ENCODE measurements around the gene RAB23. TPM values are rescaled to one million over a fixed set of nuclear protein-coding genes. Genes with fewer than 3 reads are reported as not detected.

RAB23 gene
- total RNA-seq, 4 donors from 2014 or later: 3.0 to 18.2 (median 5.0) TPM

DNA sequence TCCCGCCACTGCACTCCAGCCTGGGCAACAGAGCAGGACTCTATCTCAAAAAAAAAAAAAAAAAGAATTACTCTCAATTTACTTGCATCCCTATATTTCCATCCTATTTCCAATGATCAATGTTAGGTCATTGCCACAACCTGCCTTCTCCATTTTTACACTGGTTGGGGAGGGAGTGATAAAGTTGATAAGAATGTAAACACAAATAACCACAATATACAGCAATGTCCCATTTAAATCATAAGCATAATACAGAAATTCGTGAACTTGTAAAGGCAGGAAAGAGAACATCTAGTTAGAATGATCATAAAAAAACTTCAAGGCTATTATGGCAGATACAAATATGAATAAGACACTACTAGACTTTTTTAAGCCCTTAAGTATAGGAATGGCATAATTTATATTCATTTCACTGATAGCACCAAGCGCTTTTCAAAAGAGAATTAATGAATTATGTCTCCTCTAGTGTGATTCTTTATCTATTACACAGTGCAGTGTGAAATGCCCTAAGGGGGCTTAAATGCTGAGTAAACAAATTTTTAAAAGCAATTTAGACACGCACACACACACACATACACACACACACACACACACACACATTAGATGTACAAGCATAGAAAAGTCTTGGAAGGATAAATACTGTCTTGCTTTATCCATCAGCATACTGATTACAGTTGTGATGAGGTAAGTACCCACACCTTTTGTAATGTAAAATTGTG lies 33.5 kb upstream of the RAB23 start:
- H3K4me3 ChIP-seq: no peak overlapping the region
- TF ChIP-seq POLR2A (IDR thresholded peaks at IDR 0.05): no peak
- TF ChIP-seq, protein P1, sequence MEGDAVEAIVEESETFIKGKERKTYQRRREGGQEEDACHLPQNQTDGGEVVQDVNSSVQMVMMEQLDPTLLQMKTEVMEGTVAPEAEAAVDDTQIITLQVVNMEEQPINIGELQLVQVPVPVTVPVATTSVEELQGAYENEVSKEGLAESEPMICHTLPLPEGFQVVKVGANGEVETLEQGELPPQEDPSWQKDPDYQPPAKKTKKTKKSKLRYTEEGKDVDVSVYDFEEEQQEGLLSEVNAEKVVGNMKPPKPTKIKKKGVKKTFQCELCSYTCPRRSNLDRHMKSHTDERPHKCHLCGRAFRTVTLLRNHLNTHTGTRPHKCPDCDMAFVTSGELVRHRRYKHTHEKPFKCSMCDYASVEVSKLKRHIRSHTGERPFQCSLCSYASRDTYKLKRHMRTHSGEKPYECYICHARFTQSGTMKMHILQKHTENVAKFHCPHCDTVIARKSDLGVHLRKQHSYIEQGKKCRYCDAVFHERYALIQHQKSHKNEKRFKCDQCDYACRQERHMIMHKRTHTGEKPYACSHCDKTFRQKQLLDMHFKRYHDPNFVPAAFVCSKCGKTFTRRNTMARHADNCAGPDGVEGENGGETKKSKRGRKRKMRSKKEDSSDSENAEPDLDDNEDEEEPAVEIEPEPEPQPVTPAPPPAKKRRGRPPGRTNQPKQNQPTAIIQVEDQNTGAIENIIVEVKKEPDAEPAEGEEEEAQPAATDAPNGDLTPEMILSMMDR (IDR thresholded peaks at IDR 0.05): no peak
- H3K4me1 ChIP-seq: peaks cover 0 to 3% (median 0%) of the 10 kb centered on the region in 4 donors
- DNase-seq: no peak
- no peak overlapping the region for H3K27ac ChIP-seq
- no peaks in the 10 kb centered on the region for H3K27me3 ChIP-seq
- no peaks in the 10 kb centered on the region for H3K9me3 ChIP-seq
- H3K36me3 ChIP-seq: no peaks in the 10 kb centered on the region

DNA sequence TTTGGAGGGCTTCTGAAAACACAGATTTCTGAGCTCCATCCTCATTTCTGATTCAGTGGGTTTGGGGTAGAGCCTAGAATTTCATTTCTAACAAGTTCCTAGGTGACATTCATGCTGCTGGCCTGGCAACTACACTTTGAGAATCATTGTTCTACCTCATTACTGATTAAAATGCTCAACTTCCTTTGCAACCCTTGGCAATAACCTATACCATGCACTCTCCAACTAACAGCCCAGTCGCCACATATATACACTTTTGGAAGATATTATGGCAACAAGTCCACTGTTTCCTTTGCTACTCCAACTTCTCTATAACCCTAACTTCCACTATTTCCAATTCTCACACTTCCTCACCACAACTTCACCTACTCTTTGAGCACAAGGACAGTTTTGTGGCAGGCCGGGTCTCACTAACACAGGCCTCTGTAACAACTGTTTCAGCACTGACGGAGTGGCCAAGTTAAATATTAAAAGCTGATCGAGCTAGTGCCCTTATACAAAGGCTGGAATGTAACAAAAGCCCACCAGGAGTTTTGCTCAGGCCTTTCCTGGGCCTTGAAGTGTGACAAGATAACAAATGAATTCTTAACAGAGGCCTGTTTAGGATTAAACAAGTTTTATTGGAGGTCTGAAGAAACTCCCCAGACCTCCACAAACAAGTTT lies 32.1 kb upstream of the RAB23 start:
- H3K9me3 ChIP-seq: no peaks in the 10 kb centered on the region
- no peaks in the 10 kb centered on the region for H3K27me3 ChIP-seq
- H3K4me3 ChIP-seq: no peak overlapping the region
- H3K4me1 ChIP-seq: peaks cover 0 to 3% (median 0%) of the 10 kb centered on the region in 4 donors
- TF ChIP-seq, protein P1 (IDR thresholded peaks at IDR 0.05): no peak
- no peak for TF ChIP-seq POLR2A (IDR thresholded peaks at IDR 0.05)
- H3K27ac ChIP-seq: peak overlapping the region in 3 of 4 donors; percentile 3 to 84 (median 9)
- H3K36me3 ChIP-seq: no peaks in the 10 kb centered on the region
- DNase-seq: no peak

DNA sequence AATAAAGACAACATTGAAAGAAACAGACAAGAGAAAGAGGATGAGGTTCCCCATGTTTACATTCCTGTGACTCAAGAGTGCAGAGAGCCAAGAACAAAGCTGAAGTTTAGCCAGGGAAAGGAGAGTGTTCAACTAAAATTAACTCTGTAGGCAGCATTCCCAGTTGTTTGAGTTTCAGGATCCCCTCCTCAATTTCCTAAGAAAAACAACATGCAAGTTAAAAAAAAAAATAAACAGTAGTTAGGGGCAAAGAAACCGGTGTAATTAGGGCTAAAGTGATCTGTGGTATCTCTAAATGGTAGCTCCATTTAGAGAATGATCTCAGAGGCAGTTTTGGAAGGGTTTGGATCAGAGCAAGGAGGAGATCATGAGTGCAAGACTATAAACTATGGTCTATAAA lies 30.9 kb upstream of the RAB23 start:
- peaks cover 0 to 3% (median 0%) of the 10 kb centered on the region in 4 donors for H3K4me1 ChIP-seq
- peak overlapping the region in 3 of 4 donors; percentile 3 to 84 (median 57) for H3K27ac ChIP-seq
- no peak overlapping the region for H3K4me3 ChIP-seq
- no peaks in the 10 kb centered on the region for H3K36me3 ChIP-seq
- no peaks in the 10 kb centered on the region for H3K27me3 ChIP-seq
- H3K9me3 ChIP-seq: no peaks in the 10 kb centered on the region
- no peak for TF ChIP-seq POLR2A (IDR thresholded peaks at IDR 0.05)
- TF ChIP-seq, protein P1 (IDR thresholded peaks at IDR 0.05): no peak
- DNase-seq: no peak

DNA sequence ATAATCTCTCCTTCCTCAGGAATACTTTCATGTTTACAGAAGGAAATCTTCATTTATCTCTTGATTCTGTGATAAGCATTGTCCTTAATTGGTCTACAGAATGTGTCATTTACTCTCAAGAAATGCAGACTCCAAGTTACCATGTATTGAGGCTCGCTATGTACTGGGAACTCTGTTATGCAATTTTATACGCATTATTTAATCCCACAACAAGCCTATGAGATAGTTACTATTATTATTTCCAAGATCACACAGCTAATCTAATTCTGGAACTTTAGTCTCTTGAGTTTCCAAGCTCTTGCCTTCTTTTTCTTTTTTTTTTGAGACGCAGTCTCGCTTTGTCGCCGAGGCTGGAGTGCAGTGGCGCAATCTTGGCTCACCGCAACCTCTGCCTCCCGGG lies 30.0 kb upstream of the RAB23 start:
- H3K9me3 ChIP-seq: no peaks in the 10 kb centered on the region
- no peaks in the 10 kb centered on the region for H3K27me3 ChIP-seq
- H3K36me3 ChIP-seq: no peaks in the 10 kb centered on the region
- peaks cover 0 to 3% (median 0%) of the 10 kb centered on the region in 4 donors for H3K4me1 ChIP-seq
- no peak for DNase-seq
- no peak overlapping the region for H3K4me3 ChIP-seq
- H3K27ac ChIP-seq: peak overlapping the region in 2 of 4 donors; percentile 15 to 84
- TF ChIP-seq, protein P1 (IDR thresholded peaks at IDR 0.05): no peak
- TF ChIP-seq POLR2A (IDR thresholded peaks at IDR 0.05): no peak

DNA sequence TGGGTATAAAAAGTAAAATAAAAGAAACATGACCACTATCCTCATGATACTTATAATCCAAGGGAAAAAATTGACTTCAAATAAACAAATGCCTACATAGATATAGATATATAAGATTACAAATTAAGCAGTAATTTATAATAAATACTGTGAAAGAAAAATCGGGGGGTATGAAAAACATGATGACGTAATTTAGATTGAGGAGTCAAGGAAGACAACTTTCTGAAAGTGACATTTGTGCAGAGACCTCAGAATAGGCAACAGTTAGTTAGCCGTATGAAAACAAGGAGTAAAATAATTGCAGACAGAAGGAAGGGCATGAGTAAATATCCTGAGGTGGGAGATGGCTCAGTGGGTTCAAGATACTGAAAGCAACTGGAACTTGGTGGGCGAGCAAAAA lies 28.2 kb upstream of the RAB23 start:
- Histone ChIP-seq H3K27ac (no peak overlapping the region), H3K36me3 (no peaks in the 10 kb centered on the region), H3K4me1 (peaks cover 0 to 3% (median 0%) of the 10 kb centered on the region in 4 donors), H3K27me3 (no peaks in the 10 kb centered on the region), H3K9me3 (no peaks in the 10 kb centered on the region), H3K4me3 (no peak overlapping the region)
- TF ChIP-seq, protein P1 (IDR thresholded peaks at IDR 0.05): no peak
- TF ChIP-seq POLR2A (IDR thresholded peaks at IDR 0.05): no peak
- DNase-seq: no peak

All from Peyer's patch (tissue), 4 donors.